Right cardiac atrium (tissue), 5 donors: ENCODE results near the gene NXPE3. TPM values are rescaled to one million over a fixed set of nuclear protein-coding genes. Genes with fewer than 3 reads are reported as not detected.

Source experiments
- ATAC-seq, 2 donors: fragments of 200-7000 bp; cut with Tn5 transposase; one replicate each; pipeline versions ENCODE4 v1.8.0 to v1.9.1; 2020; ENCODE audit warnings: moderate library complexity in 2 of 2, mild to moderate bottlenecking in 1 of 2
- DNase-seq, 3 donors: peaks; one replicate each; pipeline ENCODE4 v3.0.0-alpha.2; 2020
- H3K27ac ChIP-seq: one replicate; pipeline ENCODE4 v1.5.1; 2013; ENCODE audit warnings: mild to moderate bottlenecking, low read length, control low read depth, moderate library complexity
- H3K27me3 ChIP-seq: one replicate; pipeline ENCODE4 v1.6.1; 2013; ENCODE audit not compliant: control insufficient read depth, insufficient read depth
- H3K4me1 ChIP-seq: one replicate; pipeline ENCODE4 v1.6.1; 2013; ENCODE audit warnings: low read length; ENCODE audit not compliant: control insufficient read depth, insufficient read depth
- H3K4me3 ChIP-seq: one replicate; pipeline ENCODE4 v1.5.1; 2013; ENCODE audit warnings: low read length, control low read depth
- H3K9me3 ChIP-seq: one replicate; pipeline ENCODE4 v1.6.1; 2013; ENCODE audit warnings: low read length; ENCODE audit not compliant: control insufficient read depth
- WGBS: extraction: QIAGEN DNeasy Blood & Tissue Kit; methylation state at CpG from one replicate; pipeline ENCODE4 v1.1.7; 2013; 5-methylcytosine and 5-hydroxymethylcytosine counted together
- intact Hi-C, 4 donors: fragments of 100-400 bp; cut with DNase I; formaldehyde crosslinking; loops; one replicate each; pipeline versions ENCODE4 v1.11.0 to v1.14.0; 2022 to 2023
- polyA plus RNA-seq: library from polyadenylated mRNA; stranded (reverse); fragments of 200-250 nt; gene quantifications from one replicate; pipeline ENCODE4 v1.2.3, GENCODE V29; 2013
- total RNA-seq, 4 donors: library from RNA; stranded (reverse); fragmentation: NEBNext Ultra II Directional; extraction: Animal tissue kit (Norgen Biotek cat#: 25700); gene quantifications; one replicate each; pipeline ENCODE4 v1.2.1, GENCODE V29; 2021
- donor health status: healthy with polysubstance abuse.
- donor health status: DM: no; HTN: yes; CAD: no.
- donor health status: DM: no; HTN: no; CAD: no.
- donor health status: DM: no; HTN: yes; CAD: no; lungs with severe emphysema.
- donor health status: DM: yes; HTN: yes; CAD: no.

The NXPE3 gene
- total and polyA plus RNA-seq, 5 donors, result 26.8 to 53.3 (median 46.5) TPM

GRCh38 chr3:101852983-101853840 is 74.2 kb downstream of the NXPE3 start:
- WGBS, result 92% methylated on average over 8 of the region's 8 CpGs
- DNase-seq (peak in 1 of 3 donors; percentile 36), ATAC-seq (no peak)
- Histone ChIP-seq H3K9me3 (no peaks in the 10 kb centered on the region), H3K4me1 (no peaks in the 10 kb centered on the region), H3K27me3 (no peaks in the 10 kb centered on the region), H3K27ac (no peak overlapping the region), H3K4me3 (no peak overlapping the region)
- intact Hi-C loops, result loop anchor here in 1 of 4 donors (10.0 kb wide), 1 partner anchor 48 kb away; no protein-coding TSS in a partner anchor

- Histone ChIP-seq H3K4me1 (no peaks in the 10 kb centered on the region), H3K4me3 (no peak overlapping the region), H3K27ac (no peak overlapping the region)
Observed at GRCh38 chr3:101853982-101854381, 75.0 kb downstream of the NXPE3 start.

GRCh38 chr3:101854608-101855304 is 75.7 kb downstream of the NXPE3 start:
- 98% methylated on average over 2 of the region's 2 CpGs for WGBS
- no peak overlapping the region for H3K4me3 ChIP-seq
- no peak for DNase-seq
- no peaks in the 10 kb centered on the region for H3K9me3 ChIP-seq
- no peaks in the 10 kb centered on the region for H3K27me3 ChIP-seq
- no peaks in the 10 kb centered on the region for H3K4me1 ChIP-seq
- no peak overlapping the region for H3K27ac ChIP-seq
- no peak for ATAC-seq
- intact Hi-C loops, result loop anchor here in 1 of 4 donors (10.0 kb wide), 1 partner anchor 50 kb away; no protein-coding TSS in a partner anchor

More at GRCh38 chr3:101853982-101854381, 75.0 kb downstream of the NXPE3 start:
- intact Hi-C loops, result loop anchor here in 1 of 4 donors (10.0 kb wide), 1 partner anchor 49 kb away; no protein-coding TSS in a partner anchor
- no peaks in the 10 kb centered on the region for H3K27me3 ChIP-seq
- DNase-seq (no peak), ATAC-seq (no peak)
- H3K9me3 ChIP-seq, result no peaks in the 10 kb centered on the region
- 94% methylated on average over 3 of the region's 3 CpGs for WGBS

GRCh38 chr3:101857301-101857741 is 78.3 kb downstream of the NXPE3 start:
- Histone ChIP-seq H3K4me3 (no peak overlapping the region), H3K27me3 (no peaks in the 10 kb centered on the region), H3K9me3 (no peaks in the 10 kb centered on the region), H3K4me1 (no peaks in the 10 kb centered on the region), H3K27ac (no peak overlapping the region)
- no peak for DNase-seq
- intact Hi-C loops, result loop anchor here in 1 of 4 donors (10.0 kb wide), 1 partner anchor 53 kb away; no protein-coding TSS in a partner anchor
- 83% methylated on average over 8 of the region's 8 CpGs for whole genome bisulfite sequencing
- ATAC-seq, result no peak

- WGBS, result 78% methylated on average over 4 of the region's 4 CpGs
- DNase-seq (no peak), ATAC-seq (no peak)
- Histone ChIP-seq H3K4me1 (no peaks in the 10 kb centered on the region), H3K9me3 (no peaks in the 10 kb centered on the region), H3K27me3 (no peaks in the 10 kb centered on the region), H3K27ac (no peak overlapping the region), H3K4me3 (no peak overlapping the region)
- intact Hi-C loops, result loop anchor here in 1 of 4 donors (10.0 kb wide), 1 partner anchor 54 kb away; no protein-coding TSS in a partner anchor
Observed at GRCh38 chr3:101858464-101859030, 79.5 kb downstream of the NXPE3 start.

- Histone ChIP-seq H3K9me3 (no peaks in the 10 kb centered on the region), H3K4me1 (no peaks in the 10 kb centered on the region), H3K4me3 (no peak overlapping the region), H3K27me3 (no peaks in the 10 kb centered on the region), H3K27ac (no peak overlapping the region)
- intact Hi-C loops, result loop anchor here in 1 of 4 donors (10.0 kb wide), 1 partner anchor 55 kb away; no protein-coding TSS in a partner anchor
- no peak for DNase-seq
- ATAC-seq, result no peak
- 91% methylated on average over 5 of the region's 5 CpGs for WGBS
Observed at GRCh38 chr3:101859882-101860448, 81.0 kb downstream of the NXPE3 start.

- Histone ChIP-seq H3K9me3 (no peaks in the 10 kb centered on the region), H3K4me3 (no peak overlapping the region), H3K27ac (no peak overlapping the region), H3K27me3 (no peaks in the 10 kb centered on the region), H3K4me1 (no peaks in the 10 kb centered on the region)
- WGBS, result 84% methylated on average over 3 of the region's 3 CpGs
- intact Hi-C loops, result no loop called here
- DNase-seq, result no peak
- ATAC-seq, result no peak
Observed at GRCh38 chr3:101861212-101861788, 82.3 kb downstream of the NXPE3 start.

GRCh38 chr3:101861789-101862415 is 82.9 kb downstream of the NXPE3 start:
- WGBS, result 88% methylated on average over 5 of the region's 5 CpGs
- ATAC-seq, result peak in 1 of 2 donors; percentile 17
- DNase-seq, result no peak
- Histone ChIP-seq H3K4me1 (no peaks in the 10 kb centered on the region), H3K9me3 (no peaks in the 10 kb centered on the region), H3K4me3 (no peak overlapping the region), H3K27me3 (no peaks in the 10 kb centered on the region), H3K27ac (no peak overlapping the region)
- intact Hi-C loops, result no loop called here

GRCh38 chr3:101862416-101863165 is 83.6 kb downstream of the NXPE3 start:
- intact Hi-C loops, result no loop called here
- DNase-seq, result no peak
- peaks cover 2% of the 10 kb centered on the region for H3K4me1 ChIP-seq
- peak; percentile 25 to 41 for ATAC-seq
- 85% methylated on average over 3 of the region's 3 CpGs for WGBS
- no peak overlapping the region for H3K4me3 ChIP-seq
- no peak overlapping the region for H3K27ac ChIP-seq
- no peaks in the 10 kb centered on the region for H3K27me3 ChIP-seq
- no peaks in the 10 kb centered on the region for H3K9me3 ChIP-seq
